Measurements from ENCODE around the gene ZNF883.

ZNF883 gene

DNA sequence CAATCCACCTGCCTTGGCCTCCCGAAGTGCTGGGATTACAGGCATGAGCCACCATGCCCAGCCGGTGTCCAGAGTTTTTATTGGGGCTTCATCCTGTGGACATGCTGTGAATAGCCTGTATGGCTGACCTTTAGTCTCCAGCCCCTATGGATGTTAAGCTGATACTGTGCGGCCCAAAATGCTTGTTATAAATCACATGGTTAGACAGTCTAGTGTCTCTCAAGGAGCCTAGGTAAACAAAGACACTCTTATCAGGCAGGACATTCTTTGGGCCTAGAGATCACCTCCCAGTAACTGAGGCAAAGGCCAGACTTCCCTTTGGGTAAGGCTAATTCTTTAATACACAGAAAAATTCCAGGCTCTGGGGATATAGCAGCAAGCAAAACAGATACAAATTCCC is 99.4 kb downstream of the ZNF883 start:
- ChIA-PET CTCF (interaction anchor here (1.5 to 7.9 kb wide), 2 partner anchors 10 to 67 kb away, joined by 6 to 49 read pairs; no protein-coding TSS in a partner anchor), POLR2A (no interaction called here)
- H3K4me3 ChIP-seq (ENCODE audit: low read depth, low read length): no peak overlapping the region
- TF ChIP-seq, protein P1, sequence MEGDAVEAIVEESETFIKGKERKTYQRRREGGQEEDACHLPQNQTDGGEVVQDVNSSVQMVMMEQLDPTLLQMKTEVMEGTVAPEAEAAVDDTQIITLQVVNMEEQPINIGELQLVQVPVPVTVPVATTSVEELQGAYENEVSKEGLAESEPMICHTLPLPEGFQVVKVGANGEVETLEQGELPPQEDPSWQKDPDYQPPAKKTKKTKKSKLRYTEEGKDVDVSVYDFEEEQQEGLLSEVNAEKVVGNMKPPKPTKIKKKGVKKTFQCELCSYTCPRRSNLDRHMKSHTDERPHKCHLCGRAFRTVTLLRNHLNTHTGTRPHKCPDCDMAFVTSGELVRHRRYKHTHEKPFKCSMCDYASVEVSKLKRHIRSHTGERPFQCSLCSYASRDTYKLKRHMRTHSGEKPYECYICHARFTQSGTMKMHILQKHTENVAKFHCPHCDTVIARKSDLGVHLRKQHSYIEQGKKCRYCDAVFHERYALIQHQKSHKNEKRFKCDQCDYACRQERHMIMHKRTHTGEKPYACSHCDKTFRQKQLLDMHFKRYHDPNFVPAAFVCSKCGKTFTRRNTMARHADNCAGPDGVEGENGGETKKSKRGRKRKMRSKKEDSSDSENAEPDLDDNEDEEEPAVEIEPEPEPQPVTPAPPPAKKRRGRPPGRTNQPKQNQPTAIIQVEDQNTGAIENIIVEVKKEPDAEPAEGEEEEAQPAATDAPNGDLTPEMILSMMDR (IDR thresholded peaks at IDR 0.05; ENCODE audit: insufficient read depth, low read length, missing control alignments): no peak
- no peak for DNase-seq (ENCODE audit: low read depth, low spot score)

DNA sequence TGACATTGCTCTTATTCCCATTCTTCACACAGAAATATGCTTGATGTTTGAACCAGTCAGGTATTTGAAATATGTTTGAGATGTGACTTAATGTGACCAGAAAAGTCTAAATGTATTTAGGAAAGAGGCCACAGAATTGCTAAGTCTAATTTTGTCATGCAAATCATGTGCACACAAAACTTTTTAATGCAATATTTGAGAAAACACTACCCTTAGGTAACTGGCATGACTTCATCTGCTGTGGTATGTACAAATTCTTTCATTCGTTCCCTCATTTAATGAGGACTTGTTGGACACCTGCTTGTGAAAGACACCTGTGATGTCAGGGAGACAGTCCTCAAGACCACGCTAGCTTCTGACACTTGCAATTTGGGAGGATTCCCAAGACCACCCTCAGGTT is 100.3 kb downstream of the ZNF883 start:
- ChIA-PET CTCF (interaction anchor here (2.4 to 7.9 kb wide), 2 partner anchors 9 to 67 kb away, joined by 8 to 49 read pairs; no protein-coding TSS in a partner anchor), POLR2A (no interaction called here)
- no peak for DNase-seq (ENCODE audit: low read depth, low spot score)
- TF ChIP-seq, protein P1 (IDR thresholded peaks at IDR 0.05; ENCODE audit: insufficient read depth, low read length, missing control alignments): no peak
- H3K4me3 ChIP-seq (ENCODE audit: low read depth, low read length): no peak overlapping the region

All from AG04449 (cell line).